Stimulated activated CD4-positive, alpha-beta T cell treated with anti-CD3 and anti-CD28 coated beads, Interleukin-4, amount 100 ng/mL, for 4 hours (primary cell): Measurements from ENCODE around the gene RPS8.
"Not testable (repeated sequence)": the region's sequence is repeated elsewhere in the genome, so short reads cannot be mapped to it uniquely, and the experiment has no call there.

Experiments used
- DNase-seq, 2 experiments: peaks; one replicate each; pipeline ENCODE4 v3.0.0-alpha.2; 2020

Gene RPS8

GRCh38 chr1:44820328-44821239, 45.2 kb downstream of the RPS8 start:
- DNase-seq = no peak

- no peak for DNase-seq
Observed at GRCh38 chr1:44821240-44821715, 45.9 kb downstream of the RPS8 start.

GRCh38 chr1:44822131-44822701, 46.9 kb downstream of the RPS8 start:
- no peak for DNase-seq

- no peak for DNase-seq
Observed at GRCh38 chr1:44822981-44823451, 47.7 kb downstream of the RPS8 start.

- not testable (repeated sequence) for DNase-seq
Observed at GRCh38 chr1:44824392-44824791, 49.1 kb downstream of the RPS8 start.

GRCh38 chr1:44826375-44827196, 51.2 kb downstream of the RPS8 start:
- DNase-seq = no peak

- no peak for DNase-seq
Observed at GRCh38 chr1:44827197-44828002, 52.1 kb downstream of the RPS8 start.

- no peak for DNase-seq
Observed at GRCh38 chr1:44828003-44828651, 52.8 kb downstream of the RPS8 start.
